Measurements from ENCODE around the gene PRLR.

Gene PRLR

DNA sequence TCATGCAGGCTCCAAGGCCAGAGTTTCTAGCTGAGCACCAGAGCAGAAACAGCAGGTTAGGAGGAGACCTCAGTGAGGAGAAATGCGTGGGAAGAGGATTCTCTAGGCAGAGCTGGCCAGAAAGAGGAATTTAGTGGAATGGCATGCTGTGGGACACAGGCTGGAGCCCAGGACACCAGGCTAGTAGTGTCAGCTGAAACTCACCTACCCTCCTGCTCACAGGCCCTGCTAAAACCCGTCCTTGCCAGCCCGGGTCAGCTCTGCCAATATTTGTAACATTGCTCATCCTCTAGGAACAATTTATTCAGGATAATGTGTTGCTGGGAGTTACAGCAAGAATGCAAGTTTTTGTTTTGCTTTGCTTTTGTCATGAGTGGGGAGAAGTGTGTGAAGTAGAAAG, 142.3 kb downstream of the PRLR start:
- H3K4me2 ChIP-seq (ENCODE audit: low read depth, low read length): no peak overlapping the region
- no peak for DNase-seq
- H3K4me3 ChIP-seq (ENCODE audit: low read length): no peak overlapping the region
- H3K79me2 ChIP-seq (ENCODE audit: low read length): no peaks in the 10 kb centered on the region
- no peak overlapping the region for H2AFZ ChIP-seq (ENCODE audit: low read length)
- H3K9me3 ChIP-seq (replicated peaks; ENCODE audit: insufficient read depth, low read length): no peaks in the 10 kb centered on the region
- no peaks in the 10 kb centered on the region for H3K4me1 ChIP-seq (ENCODE audit: low read length)
- H3K27me3 ChIP-seq (replicated peaks; ENCODE audit: insufficient read depth, low read length): no peaks in the 10 kb centered on the region
- no peak overlapping the region for H3K9ac ChIP-seq (ENCODE audit: low read length)
- TF ChIP-seq EZH2 (optimal IDR thresholded peaks at IDR 0.05; ENCODE audit: low read depth, low read length): no peak
- no peak for TF ChIP-seq EZH2phosphoT487 (IDR thresholded peaks at IDR 0.05; ENCODE audit: low read length)
- no peak for TF ChIP-seq CTCF (IDR thresholded peaks at IDR 0.05; ENCODE audit: low read length)
- H3K36me3 ChIP-seq (replicated peaks; ENCODE audit: insufficient read depth, low read length): no peaks in the 10 kb centered on the region
- no peaks in the 10 kb centered on the region for H3F3A ChIP-seq (ENCODE audit: insufficient read depth, low read length)
- H3K27ac ChIP-seq (ENCODE audit: low read length): no peak overlapping the region
- H4K20me1 ChIP-seq (ENCODE audit: insufficient read depth, low read length): no peaks in the 10 kb centered on the region
- no peaks in the 10 kb centered on the region for H3K9me2 ChIP-seq (replicated peaks; ENCODE audit: insufficient read depth, low read length)

DNA sequence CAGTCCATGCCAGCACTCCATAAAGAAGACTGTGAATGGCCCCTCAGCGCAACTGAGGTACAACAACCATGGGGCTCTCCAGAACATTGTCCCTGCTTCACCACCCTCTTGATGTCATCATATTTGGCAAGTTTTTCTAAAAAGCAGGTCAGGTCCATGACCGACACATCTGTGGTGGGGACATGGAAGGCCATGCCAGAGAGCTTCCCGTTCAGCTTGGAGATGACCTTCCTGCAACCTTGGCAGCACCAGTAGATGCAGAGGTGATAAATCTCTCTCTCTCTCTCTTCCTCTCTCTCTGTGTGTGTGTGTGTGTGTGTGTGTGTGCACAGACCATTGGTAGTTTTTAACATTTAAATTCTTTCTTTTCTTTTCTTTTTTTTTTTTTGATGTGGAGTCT, 147.1 kb downstream of the PRLR start:
- no peaks in the 10 kb centered on the region for H3K36me3 ChIP-seq (replicated peaks; ENCODE audit: insufficient read depth, low read length)
- H3K9ac ChIP-seq (ENCODE audit: low read length): no peak overlapping the region
- H3F3A ChIP-seq (ENCODE audit: insufficient read depth, low read length): no peaks in the 10 kb centered on the region
- no peaks in the 10 kb centered on the region for H4K20me1 ChIP-seq (ENCODE audit: insufficient read depth, low read length)
- no peaks in the 10 kb centered on the region for H3K9me2 ChIP-seq (replicated peaks; ENCODE audit: insufficient read depth, low read length)
- H3K4me3 ChIP-seq (ENCODE audit: low read length): no peak overlapping the region
- TF ChIP-seq EZH2phosphoT487 (IDR thresholded peaks at IDR 0.05; ENCODE audit: low read length): no peak
- no peak for TF ChIP-seq EZH2 (optimal IDR thresholded peaks at IDR 0.05; ENCODE audit: low read depth, low read length)
- no peak for TF ChIP-seq CTCF (IDR thresholded peaks at IDR 0.05; ENCODE audit: low read length)
- no peak overlapping the region for H2AFZ ChIP-seq (ENCODE audit: low read length)
- H3K79me2 ChIP-seq (ENCODE audit: low read length): no peaks in the 10 kb centered on the region
- no peaks in the 10 kb centered on the region for H3K27me3 ChIP-seq (replicated peaks; ENCODE audit: insufficient read depth, low read length)
- H3K27ac ChIP-seq (ENCODE audit: low read length): no peak overlapping the region
- H3K4me1 ChIP-seq (ENCODE audit: low read length): no peaks in the 10 kb centered on the region
- no peak overlapping the region for H3K4me2 ChIP-seq (ENCODE audit: low read depth, low read length)
- DNase-seq: no peak
- H3K9me3 ChIP-seq (replicated peaks; ENCODE audit: insufficient read depth, low read length): no peaks in the 10 kb centered on the region

DNA sequence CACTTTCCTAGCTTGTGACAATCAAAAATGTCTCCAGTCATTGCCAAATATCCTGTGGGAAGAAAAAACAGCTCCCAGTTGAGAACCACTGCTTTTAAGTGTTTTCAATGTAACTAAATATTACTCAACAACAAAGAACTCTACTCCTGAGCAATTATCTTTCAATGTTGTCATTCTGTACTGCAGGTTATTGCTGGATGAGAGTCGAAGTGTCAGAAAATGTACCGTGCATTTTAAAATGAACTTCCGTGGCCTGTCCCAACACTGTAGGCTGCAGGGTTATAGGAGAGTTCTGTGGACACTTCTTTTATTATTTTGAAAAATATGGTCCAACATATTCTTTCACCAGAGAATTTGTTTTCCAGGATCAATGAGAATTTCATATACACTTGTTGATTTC, 147.8 kb downstream of the PRLR start:
- no peak overlapping the region for H3K4me3 ChIP-seq (ENCODE audit: low read length)
- H3K9ac ChIP-seq (ENCODE audit: low read length): no peak overlapping the region
- H4K20me1 ChIP-seq (ENCODE audit: insufficient read depth, low read length): no peaks in the 10 kb centered on the region
- no peaks in the 10 kb centered on the region for H3K9me2 ChIP-seq (replicated peaks; ENCODE audit: insufficient read depth, low read length)
- H3K4me1 ChIP-seq (ENCODE audit: low read length): no peaks in the 10 kb centered on the region
- H3K27me3 ChIP-seq (replicated peaks; ENCODE audit: insufficient read depth, low read length): no peaks in the 10 kb centered on the region
- no peak overlapping the region for H3K4me2 ChIP-seq (ENCODE audit: low read depth, low read length)
- DNase-seq: no peak
- no peaks in the 10 kb centered on the region for H3K36me3 ChIP-seq (replicated peaks; ENCODE audit: insufficient read depth, low read length)
- H3K9me3 ChIP-seq (replicated peaks; ENCODE audit: insufficient read depth, low read length): no peaks in the 10 kb centered on the region
- H3K27ac ChIP-seq (ENCODE audit: low read length): no peak overlapping the region
- H3K79me2 ChIP-seq (ENCODE audit: low read length): no peaks in the 10 kb centered on the region
- H2AFZ ChIP-seq (ENCODE audit: low read length): no peak overlapping the region
- TF ChIP-seq EZH2 (optimal IDR thresholded peaks at IDR 0.05; ENCODE audit: low read depth, low read length): no peak
- no peak for TF ChIP-seq EZH2phosphoT487 (IDR thresholded peaks at IDR 0.05; ENCODE audit: low read length)
- no peak for TF ChIP-seq CTCF (IDR thresholded peaks at IDR 0.05; ENCODE audit: low read length)
- no peaks in the 10 kb centered on the region for H3F3A ChIP-seq (ENCODE audit: insufficient read depth, low read length)

Data from MM.1S (cell line).